GM12873 (cell line): Measurements from ENCODE around the gene IL1RL2.

Source experiments
- TF ChIP-seq, protein P1 (sequence below): IDR thresholded peaks from 2 replicates; pipeline ENCODE4 v1.5.1; 2012; ENCODE audit warnings: low read depth, mild to moderate bottlenecking, moderate library complexity, low read length, control low read depth; ENCODE audit not compliant: insufficient read depth; ENCODE audit errors: missing control alignments

Gene IL1RL2

DNA sequence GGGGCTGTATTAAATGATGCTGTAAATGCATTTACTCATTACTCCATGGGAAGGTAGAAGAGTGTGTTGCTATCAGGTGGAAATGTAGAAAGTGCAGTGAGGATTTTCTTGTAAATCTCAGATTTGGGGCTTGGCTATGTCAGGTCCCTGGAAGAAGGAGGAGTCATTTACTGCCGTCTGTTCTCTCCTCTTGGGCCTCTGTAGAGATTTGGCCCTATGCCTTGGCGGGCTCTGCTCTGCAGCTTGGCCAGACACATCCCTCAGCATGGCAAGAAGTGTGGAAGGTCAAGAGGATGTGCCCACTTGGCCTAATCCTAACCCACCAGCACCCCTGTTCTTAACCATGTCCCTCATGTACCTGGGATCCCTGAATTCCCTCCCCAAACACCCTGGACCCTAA, 37.6 kb upstream of the IL1RL2 start:
- TF ChIP-seq, protein P1, sequence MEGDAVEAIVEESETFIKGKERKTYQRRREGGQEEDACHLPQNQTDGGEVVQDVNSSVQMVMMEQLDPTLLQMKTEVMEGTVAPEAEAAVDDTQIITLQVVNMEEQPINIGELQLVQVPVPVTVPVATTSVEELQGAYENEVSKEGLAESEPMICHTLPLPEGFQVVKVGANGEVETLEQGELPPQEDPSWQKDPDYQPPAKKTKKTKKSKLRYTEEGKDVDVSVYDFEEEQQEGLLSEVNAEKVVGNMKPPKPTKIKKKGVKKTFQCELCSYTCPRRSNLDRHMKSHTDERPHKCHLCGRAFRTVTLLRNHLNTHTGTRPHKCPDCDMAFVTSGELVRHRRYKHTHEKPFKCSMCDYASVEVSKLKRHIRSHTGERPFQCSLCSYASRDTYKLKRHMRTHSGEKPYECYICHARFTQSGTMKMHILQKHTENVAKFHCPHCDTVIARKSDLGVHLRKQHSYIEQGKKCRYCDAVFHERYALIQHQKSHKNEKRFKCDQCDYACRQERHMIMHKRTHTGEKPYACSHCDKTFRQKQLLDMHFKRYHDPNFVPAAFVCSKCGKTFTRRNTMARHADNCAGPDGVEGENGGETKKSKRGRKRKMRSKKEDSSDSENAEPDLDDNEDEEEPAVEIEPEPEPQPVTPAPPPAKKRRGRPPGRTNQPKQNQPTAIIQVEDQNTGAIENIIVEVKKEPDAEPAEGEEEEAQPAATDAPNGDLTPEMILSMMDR, result no peak

DNA sequence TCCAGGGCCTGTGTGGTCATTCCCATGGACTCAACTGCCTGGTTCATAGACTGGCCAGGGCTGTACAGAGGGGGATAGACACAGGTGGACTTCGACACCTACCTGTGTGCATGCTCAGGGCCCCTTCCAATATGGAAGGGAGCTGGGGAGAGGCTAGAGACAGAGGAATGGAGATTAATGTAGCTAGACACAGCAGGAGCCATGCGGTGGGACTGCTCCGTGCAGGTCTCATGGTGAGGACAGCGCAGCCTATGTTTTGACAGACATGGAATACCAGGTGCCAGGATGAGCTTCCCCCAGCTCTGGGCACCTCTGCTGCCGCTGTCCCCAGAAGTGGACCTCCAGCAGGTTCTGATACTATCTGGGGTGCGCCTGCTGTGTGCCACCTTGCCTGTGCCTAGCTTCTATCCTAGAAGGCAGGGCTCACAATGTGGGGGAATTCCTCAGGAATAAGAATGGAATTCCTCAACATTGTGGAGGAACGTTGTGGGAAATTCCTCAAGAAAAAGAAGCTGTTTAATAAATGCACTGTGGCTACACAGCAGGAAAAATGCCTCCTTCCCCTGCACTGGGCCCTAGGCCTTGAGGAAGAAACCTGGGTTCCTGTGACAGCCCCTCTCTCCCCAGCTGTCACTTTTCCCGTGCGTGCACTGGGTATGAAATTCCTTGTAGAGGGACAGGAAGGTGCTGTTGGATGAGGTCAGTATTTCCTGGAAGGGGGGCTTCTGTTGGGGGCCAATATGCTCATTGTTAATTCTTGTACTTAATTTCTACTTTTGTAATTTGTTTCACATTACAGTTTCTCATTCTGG, 37.0 kb upstream of the IL1RL2 start:
- TF ChIP-seq, protein P1, result no peak

DNA sequence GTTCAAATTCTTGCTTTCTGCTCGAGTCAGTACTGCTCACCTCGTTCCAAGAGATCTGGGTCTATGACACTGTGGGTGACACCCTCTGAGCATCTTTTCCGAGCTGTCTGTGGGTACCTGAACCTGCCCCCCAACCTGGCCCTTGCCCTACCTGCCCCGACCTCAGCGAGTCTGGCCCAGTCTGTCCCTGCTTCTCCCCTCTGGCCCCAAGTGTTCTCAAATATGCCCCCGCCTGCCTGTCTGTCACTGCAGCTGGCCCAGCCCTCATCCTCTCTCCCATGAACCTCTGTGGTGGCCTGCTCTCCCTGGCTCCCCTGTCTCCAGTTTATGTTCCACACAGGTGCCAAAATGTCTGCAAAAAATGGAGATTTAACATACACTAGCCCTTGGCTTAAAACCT, 32.5 kb upstream of the IL1RL2 start:
- TF ChIP-seq, protein P1, result no peak

DNA sequence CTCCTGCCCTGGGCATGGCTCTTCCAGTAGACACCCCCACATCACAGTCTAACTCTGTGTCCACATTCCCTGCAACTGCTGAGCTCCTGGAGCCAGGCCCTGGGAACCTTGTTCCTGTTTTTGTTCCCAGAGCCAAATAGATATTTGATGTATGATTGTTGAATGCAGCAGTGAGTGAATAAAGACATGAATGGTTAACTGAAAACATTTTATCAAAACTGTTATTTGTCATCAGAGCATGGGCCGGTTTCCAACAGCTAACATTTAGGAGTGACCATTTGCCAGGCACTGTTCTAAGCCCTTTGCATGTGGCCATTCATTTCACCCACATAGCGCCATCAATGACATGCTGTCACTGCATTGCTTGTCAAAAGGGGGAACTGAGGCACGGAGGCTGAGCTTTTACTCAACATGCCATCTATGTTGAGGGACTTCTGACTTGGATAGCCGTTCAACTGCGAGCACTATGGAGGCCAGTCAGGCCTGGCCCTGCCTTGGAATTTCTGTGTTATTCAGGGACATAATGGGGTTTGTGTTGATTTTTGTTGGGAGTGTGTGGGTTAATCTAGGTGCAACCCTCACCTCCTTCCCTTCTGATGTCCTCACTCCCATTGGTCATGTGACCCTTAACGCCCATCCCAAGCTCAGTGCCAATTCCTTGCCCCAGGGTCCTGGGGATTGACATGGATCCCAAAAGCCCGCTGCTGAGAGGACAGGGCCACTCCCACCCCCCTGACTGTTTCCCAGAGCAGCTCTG, 31.7 kb upstream of the IL1RL2 start:
- TF ChIP-seq, protein P1, result no peak

DNA sequence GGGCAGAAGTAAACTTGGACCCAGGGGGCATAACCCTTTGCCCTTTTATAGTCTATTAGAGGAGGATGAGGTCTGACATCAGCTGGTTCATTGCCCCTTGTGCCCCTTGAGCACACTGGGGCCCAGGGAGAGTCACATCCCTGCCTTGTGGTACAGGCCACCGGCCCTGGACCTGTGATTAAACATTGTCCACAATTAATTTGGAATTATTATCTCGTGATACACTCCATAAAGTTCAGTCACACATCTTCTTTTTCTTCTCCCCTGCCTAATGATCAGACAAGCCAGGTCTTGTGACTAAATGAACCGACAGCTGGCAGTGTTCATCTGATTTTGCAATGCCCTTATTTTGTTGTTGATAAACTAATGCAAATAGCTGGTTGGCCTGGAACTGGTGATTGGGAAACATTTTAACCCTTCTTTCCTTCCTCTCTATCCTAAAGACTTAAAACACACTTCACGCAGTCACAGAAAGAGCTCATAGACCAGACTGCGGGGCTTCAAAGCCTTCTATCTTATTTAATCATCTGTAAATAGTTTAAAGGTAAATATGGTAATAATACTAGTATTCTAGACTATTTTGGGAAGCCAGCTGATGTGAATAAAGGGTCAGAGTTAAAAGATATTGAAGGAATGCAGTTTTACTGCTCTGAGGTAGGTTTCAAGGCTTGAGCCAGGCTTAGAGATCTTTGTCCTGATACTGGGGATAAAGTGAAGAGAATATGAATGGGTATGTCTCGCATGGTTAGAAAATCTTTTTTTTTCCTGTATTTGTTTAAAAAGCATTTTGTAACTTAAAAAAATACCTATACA, 30.9 kb upstream of the IL1RL2 start:
- TF ChIP-seq, protein P1, result no peak

DNA sequence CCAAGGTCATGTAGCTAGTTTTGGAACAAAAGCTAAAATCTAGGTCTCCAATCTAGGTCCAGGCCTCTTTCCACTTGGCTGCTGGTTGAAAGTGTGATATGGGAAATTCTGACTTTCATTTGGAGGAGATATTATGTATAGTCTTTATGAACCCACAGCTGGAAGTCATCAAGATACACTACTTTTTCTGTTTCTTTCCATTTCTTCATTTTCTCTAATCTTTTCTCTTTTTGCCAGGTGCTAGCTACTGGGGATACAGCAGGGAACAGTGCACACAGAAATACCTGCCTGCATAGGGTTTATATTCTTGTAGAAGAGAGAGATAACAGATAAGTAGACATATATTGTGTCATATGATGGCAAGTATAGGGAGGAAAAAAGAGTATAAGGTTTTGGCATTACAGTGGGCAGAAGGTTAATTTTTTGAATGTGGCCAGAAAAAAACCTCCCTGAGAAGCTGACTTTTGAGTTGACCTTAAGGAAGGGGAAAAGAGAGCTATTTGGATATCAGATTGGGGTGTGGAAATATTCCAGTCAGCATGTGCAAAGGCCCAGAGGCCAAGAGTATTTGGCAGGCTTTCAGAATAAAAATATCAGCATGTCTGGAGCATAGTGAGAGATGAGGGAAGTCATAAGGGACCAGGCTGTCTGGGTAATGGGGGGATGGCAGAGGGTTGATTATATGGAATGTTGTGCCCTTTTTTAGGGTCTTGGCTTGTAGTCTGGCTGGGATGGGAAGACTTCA, 28.6 kb upstream of the IL1RL2 start:
- TF ChIP-seq, protein P1, result no peak
